ENCODE measurements around the gene MAGEB18. TPM values are rescaled to one million over a fixed set of nuclear protein-coding genes. Genes with fewer than 3 reads are reported as not detected.

The MAGEB18 gene
- total RNA-seq (2022; extraction: Qiagen RNA extraction; ENCODE audit: low read depth), result not detected in 5 replicates

GRCh38 chrX:26138274-26138673 lies at the start of gene MAGEB18:
TSS of gene MAGEB18 (plus strand) at chrX:26138343. CDS start at chrX:26138986, 643 bp downstream.

GRCh38 chrX:26160301-26160700 lies 22.2 kb downstream of the MAGEB18 start, which contains the start of gene MAGEB6B:
TSS of gene MAGEB6B (plus strand) at chrX:26160601. CDS start at chrX:26160601, 0 bp downstream.

Other genes starting within 250 kb of the MAGEB18 start
- not detected in 5 replicates for gene MAGEB6B, start 22.3 kb downstream of the MAGEB18 start, total RNA-seq (2022; extraction: Qiagen RNA extraction; ENCODE audit: low read depth)
- 0.12 TPM in 1 of 5 replicates, not detected in the others for gene MAGEB6, start 54.1 kb downstream of the MAGEB18 start, total RNA-seq (2022; extraction: Qiagen RNA extraction; ENCODE audit: low read depth)
- not detected in 5 replicates for gene MAGEB5, start 77.8 kb downstream of the MAGEB18 start, total RNA-seq (2022; extraction: Qiagen RNA extraction; ENCODE audit: low read depth)

All from A549 treated with ZK216348 at 1 μM for 4 hours (cell line).